Activated CD8-positive, alpha-beta memory T cell treated with anti-CD3 and anti-CD28 coated beads for 4 hours (primary cell): ENCODE measurements around the gene NCOR1.
"Not testable (repeated sequence)": the region's sequence is repeated elsewhere in the genome, so short reads cannot be mapped to it uniquely, and the experiment has no call there.

ENCODE experiments used
- DNase-seq, 2 donors: peaks; one replicate each; pipeline ENCODE4 v3.0.0-alpha.2; 2020; ENCODE audit warnings: low read depth in 2 of 2

The NCOR1 gene

GRCh38 chr17:16086957-16087356 is 128.4 kb downstream of the NCOR1 start:
- DNase-seq: no peak

- DNase-seq: no peak
Measured at GRCh38 chr17:16085066-16085699, 130.2 kb downstream of the NCOR1 start.

- DNase-seq: no peak
Measured at GRCh38 chr17:16083223-16083622, 132.1 kb downstream of the NCOR1 start.

GRCh38 chr17:16081507-16082087 is 133.7 kb downstream of the NCOR1 start:
- DNase-seq: no peak

- DNase-seq: no peak
Measured at GRCh38 chr17:16080366-16080765, 135.0 kb downstream of the NCOR1 start.

DNA sequence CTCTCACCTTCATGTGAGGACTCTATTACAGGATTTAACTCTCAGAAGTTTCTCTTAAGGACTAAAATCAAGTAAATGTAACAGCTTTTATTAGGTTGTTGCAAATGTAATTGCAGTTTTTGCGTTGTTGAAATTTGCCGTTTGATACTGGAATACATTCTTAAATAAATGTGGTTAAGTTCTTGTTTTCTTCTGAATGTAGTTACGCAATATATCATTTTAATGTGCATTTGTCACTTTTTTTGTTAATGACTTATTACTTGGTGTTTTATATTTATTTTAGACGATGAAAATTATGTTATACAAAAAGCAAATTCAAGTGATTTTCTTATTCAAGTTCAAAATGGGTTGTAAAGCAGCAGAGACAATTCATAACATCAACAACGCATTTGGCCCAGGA is 139.4 kb downstream of the NCOR1 start:
- no peak for DNase-seq

DNA sequence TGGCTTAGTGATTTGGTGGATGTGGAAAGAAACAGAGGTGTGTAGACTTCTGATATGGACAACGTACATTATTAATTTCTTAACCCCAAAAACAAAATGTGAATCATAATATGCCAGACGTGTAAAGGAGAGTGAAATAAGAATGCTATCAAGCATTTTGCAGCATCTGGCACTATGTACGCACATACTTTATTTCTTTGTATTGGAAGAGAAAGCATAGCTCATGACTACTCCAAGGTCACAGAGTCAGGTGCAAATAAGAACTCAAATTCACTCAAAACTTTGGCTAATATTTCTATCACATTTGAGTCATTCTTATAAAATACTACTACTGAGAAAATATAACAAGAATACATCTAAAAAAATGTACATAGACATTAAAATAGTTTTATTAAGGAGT is 140.9 kb downstream of the NCOR1 start:
- DNase-seq: no peak

- DNase-seq: no peak
Measured at GRCh38 chr17:16073845-16074244, 141.5 kb downstream of the NCOR1 start.

GRCh38 chr17:16072031-16072430 is 143.3 kb downstream of the NCOR1 start:
- no peak for DNase-seq

GRCh38 chr17:16068323-16068722 is 147.0 kb downstream of the NCOR1 start:
- DNase-seq: no peak

DNA sequence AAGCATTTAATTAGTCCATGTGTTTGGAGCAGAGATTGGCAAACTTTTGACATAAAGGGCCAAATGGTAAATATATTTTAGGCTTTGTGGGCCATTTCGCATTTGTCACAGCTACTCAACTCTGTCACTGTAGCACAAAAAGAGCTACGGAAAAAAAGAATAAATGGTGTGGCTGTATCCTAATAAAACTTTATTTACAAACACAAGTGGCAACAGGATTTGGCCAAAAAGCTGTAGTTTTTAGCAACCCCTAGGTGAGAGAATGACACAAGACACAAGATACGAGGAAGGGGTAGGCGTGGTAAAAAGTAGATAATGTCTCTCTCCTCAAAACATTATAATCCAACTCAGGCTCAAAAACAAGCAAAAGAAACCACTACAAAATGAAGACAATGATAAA is 149.2 kb downstream of the NCOR1 start:
- no peak for DNase-seq

DNA sequence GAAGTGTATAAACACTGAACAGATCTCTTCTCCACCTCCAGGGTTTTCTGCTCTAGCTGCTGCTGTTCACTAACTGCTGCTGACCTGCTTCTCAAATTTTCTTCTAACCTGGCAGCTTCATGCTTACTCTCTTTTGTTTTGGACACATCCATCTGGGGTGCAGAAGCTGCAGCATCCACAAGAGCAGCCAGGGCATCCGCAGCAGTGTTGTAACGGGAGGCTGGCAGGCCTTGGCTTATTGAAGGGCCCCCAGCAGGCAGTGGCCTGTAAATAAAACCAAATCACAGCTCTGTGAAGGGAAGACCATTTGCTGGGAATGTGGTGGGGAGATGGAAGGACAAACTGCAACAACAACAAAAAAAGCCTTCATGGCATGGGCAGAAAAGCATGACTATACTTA is 153.7 kb downstream of the NCOR1 start:
- DNase-seq: no peak

DNA sequence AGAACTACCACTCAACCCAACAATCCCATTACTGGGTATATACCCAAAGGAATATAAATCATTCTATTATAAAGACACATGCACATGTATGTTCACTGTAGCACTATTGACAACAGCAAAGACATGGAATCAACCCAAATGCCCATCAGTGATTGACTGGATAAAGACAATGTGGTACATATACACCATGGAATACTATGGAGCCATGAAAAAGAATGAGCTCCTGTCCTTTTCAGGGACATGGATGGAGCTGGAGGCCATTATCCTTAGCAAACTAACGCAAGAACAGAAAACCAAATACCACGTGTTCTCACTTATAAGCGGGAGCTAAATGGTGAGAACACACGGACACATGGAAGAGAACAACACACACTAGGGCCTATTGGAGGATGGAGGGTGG is 160.2 kb downstream of the NCOR1 start:
- DNase-seq: not testable (repeated sequence)

- DNase-seq: no peak
Measured at GRCh38 chr17:16052486-16052885, 162.8 kb downstream of the NCOR1 start.

GRCh38 chr17:16050844-16051243 is 164.5 kb downstream of the NCOR1 start:
- no peak for DNase-seq

GRCh38 chr17:16048811-16049449 is 166.4 kb downstream of the NCOR1 start:
- no peak for DNase-seq

DNA sequence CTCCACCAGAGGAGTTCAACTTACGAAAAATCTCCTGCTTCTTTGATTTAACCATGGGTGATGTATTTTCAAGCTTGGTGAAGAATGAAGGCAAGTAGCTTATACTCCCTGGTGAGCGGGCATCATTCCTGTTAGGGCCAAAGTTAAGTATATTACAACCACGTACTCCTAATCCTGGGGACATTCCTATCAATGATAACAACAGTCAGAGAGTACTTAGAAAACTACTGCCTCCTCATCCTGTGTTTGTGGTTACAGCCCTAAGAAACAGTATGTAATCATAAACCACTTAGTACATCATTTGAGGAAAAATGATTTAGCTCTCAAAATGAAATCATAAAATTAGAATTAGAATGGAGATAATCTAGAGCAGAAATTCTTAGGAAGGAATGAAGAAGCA is 168.4 kb downstream of the NCOR1 start:
- DNase-seq: no peak

- DNase-seq: no peak
Measured at GRCh38 chr17:16044487-16044886, 170.8 kb downstream of the NCOR1 start.

DNA sequence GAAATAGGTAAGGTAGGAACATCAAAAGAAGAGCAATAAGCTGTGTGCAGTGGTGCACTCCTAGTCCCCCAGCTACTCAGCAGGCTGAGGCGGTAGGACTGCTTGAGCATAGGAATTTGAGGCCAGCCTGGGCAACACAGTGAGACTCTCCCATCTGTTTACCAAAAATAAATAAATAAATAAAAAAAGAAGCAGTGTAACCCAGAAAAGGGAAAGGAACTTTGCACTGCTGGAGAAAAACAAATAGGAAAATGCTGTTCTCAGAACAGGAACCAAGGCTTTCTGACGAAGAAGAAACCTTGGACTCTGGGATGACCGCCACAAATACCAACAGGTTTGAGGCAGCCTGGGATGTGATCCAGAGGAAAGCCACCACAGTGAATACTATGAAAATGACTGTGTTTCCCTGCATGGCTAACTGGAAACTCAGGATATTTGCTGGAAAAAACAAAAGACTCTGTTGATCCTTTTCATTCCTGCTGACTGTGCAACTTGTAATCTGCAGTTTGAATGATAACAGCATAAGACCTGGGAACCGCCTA is 174.6 kb downstream of the NCOR1 start:
- no peak for DNase-seq

DNA sequence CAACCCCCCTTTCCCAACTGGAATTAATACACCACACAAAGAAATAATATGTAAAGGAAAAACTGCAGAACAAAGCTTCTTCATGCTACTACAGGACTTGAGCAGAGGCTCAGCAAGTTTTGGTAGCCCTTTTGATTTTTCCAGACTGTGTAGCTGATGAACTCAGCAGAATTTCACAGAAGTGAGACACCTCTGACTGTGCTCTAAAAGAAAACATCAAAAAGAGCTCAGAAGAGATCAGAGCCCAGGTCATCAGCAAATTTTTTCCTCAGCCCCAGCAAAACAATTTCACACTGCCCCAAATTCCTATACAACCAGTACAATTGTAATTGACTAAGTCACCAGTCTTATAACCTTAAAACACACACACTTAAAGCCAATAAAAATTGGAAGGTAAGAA is 177.7 kb downstream of the NCOR1 start:
- no peak for DNase-seq

DNA sequence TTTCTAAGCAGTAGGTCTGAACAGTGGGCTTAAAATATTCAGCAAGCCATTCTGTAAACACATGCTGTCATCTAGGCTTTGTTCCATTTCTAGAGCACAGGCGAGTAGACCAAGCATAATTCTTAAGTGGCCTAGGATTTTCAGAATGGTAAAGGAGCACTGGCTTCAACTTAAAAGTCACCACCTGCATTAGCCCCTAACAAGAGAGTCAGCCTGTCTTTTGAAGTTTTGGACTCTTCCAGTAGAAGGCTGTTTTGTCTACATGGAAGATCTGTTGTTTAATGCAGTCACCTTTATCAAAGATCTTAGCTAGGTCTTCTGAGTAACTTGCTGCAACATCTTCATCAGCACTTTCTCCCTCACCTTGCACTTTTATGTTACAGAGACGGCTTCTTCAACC is 179.1 kb downstream of the NCOR1 start:
- DNase-seq: no peak

DNA sequence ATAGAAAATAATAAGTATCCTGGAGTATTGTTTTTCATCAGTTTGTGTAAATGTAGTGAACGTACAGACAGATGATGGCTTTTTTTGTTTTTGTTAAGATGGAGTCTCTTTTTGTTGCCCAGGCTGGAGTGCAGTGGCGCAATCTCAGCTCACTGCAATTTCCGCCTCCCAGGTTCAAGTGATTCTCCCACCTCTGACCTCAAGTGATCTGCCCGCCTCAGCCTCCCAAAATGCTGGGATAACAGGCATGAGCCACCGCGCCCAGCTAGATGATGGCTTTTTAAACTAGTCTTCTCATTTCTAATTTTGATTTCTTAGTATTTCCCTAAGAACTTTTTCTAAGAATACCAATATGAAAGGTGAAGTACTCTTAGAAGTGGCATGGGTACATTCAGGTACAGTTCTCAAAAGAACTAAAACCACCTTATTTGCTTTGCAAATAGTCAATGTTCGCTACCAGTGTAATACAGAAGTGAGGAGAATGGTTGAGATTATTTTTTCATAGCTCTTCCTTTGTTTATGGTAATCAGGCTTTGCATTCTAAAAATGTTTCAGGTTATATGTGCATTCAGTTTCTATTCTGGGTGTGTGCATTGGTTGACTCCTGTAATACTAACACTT is 181.5 kb downstream of the NCOR1 start:
- no peak for DNase-seq
